Caco-2 (cell line): ENCODE results near the gene CPVL. TPM values are rescaled to one million over a fixed set of nuclear protein-coding genes. Genes with fewer than 3 reads are reported as not detected.
A peak's percentile ranks its signal among the peaks of the same experiment; 100 is the strongest.

ENCODE experiments used
- Bru-seq: library from RNA; stranded (reverse); fragments of 400-500 nt; gene quantifications from one replicate; lab custom pipeline; 2021; lab: Mats Ljungman, UMichigan
- BruChase-seq, 2 experiments: library from RNA; stranded (reverse); fragments of 400-500 nt; gene quantifications; one replicate each; lab custom pipeline; 2021; lab: Mats Ljungman, UMichigan
- BruUV-seq: library from RNA; stranded (reverse); fragments of 400-500 nt; replicated peaks from 2 replicates; lab custom pipeline; 2021; lab: Mats Ljungman, UMichigan
- CTCF ChIA-PET: fragments of 300-600 bp; sonication (Branson Sonifier 250); formaldehyde crosslinking; loops from one replicate; lab custom pipeline; 2022; ENCODE audit warnings: antibody characterized with exemption; lab: Charles Lee
- POLR2A ChIA-PET: fragments of 300-600 bp; sonication (Branson Sonifier 250); formaldehyde crosslinking; loops from one replicate; lab custom pipeline; 2022; ENCODE audit warnings: antibody characterized with exemption; lab: Charles Lee
- DNase-seq, 2 experiments: peaks; one replicate each; pipeline versions ENCODE4 v3.0.0 to v3.0.0-alpha.2; 2020 to 2022
- H3K27me3 ChIP-seq: replicated peaks from 2 replicates; pipeline ENCODE4 v1.6.0; 2011; ENCODE audit warnings: low read length; ENCODE audit not compliant: control insufficient read depth, insufficient read depth
- H3K36me3 ChIP-seq: 2 replicates; pipeline ENCODE4 v1.5.1; 2011; ENCODE audit warnings: low read length; ENCODE audit not compliant: control insufficient read depth, insufficient read depth
- H3K4me1 ChIP-seq: fragments of 250-450 bp; sonication (Bioruptor Pico); 2 replicates; pipeline ENCODE4 v1.5.1; 2020; ENCODE audit warnings: mild to moderate bottlenecking
- H3K4me3 ChIP-seq: 2 replicates; pipeline ENCODE4 v1.5.1; 2011; ENCODE audit warnings: low read depth, mild to moderate bottlenecking, control low read depth, low read length
- H3K9me3 ChIP-seq: fragments of 250-450 bp; sonication (Bioruptor Pico); 2 replicates; pipeline ENCODE4 v1.5.1; 2020; ENCODE audit warnings: mild to moderate bottlenecking, moderate library complexity
- H3K27ac Mint-ChIP-seq: one replicate; pipeline ENCODE4 v1.8.0; 2022; ENCODE audit warnings: mixed read lengths; ENCODE audit not compliant: unreplicated experiment
- H3K27me3 Mint-ChIP-seq: one replicate; pipeline ENCODE4 v1.8.0; 2022; ENCODE audit warnings: mixed read lengths; ENCODE audit not compliant: insufficient read depth, unreplicated experiment
- H3K36me3 Mint-ChIP-seq: one replicate; pipeline ENCODE4 v1.8.0; 2022; ENCODE audit warnings: mild to moderate bottlenecking, mixed read lengths; ENCODE audit not compliant: insufficient read depth, unreplicated experiment
- H3K4me1 Mint-ChIP-seq: one replicate; pipeline ENCODE4 v1.8.0; 2022; ENCODE audit warnings: low read depth, mixed read lengths; ENCODE audit not compliant: unreplicated experiment
- H3K4me3 Mint-ChIP-seq: one replicate; pipeline ENCODE4 v1.8.0; 2022; ENCODE audit warnings: mild to moderate bottlenecking, moderate library complexity, mixed read lengths; ENCODE audit not compliant: unreplicated experiment
- H3K9me3 Mint-ChIP-seq: one replicate; pipeline ENCODE4 v1.8.0; 2022; ENCODE audit warnings: mixed read lengths; ENCODE audit not compliant: unreplicated experiment
- CTCF ChIP-seq, 2 experiments: fragments of 200-600 bp in 1 of 2; IDR thresholded peaks; 1 replicate in 1 of 2; 2 replicates in 1 of 2; pipeline versions ENCODE4 v1.5.1 to v1.8.0; 2011 to 2022; ENCODE audit warnings: antibody characterized with exemption in 1 of 2, control low read depth in 1 of 2, inconsistent platforms in 1 of 2, low read depth in 1 of 2, low read length in 1 of 2, mild to moderate bottlenecking in 1 of 2, moderate library complexity in 1 of 2; ENCODE audit not compliant: insufficient read depth in 1 of 2, severe bottlenecking in 1 of 2, unreplicated experiment in 1 of 2
- intact Hi-C: fragments of 100-400 bp; cut with micrococcal nuclease; formaldehyde crosslinking; loops from one replicate; pipeline ENCODE4 v1.10.0; 2022; ENCODE audit not compliant: unreplicated experiment
- long read RNA-seq: library from polyadenylated mRNA; stranded (forward); transcript quantifications from one replicate; pipeline ENCODE4 v2.0.0, GENCODE V29; 2022
- total RNA-seq: library from RNA; stranded (reverse); gene quantifications from 2 replicates; pipeline ENCODE4 v1.2.3, GENCODE V29; 2022

Gene CPVL
- total RNA-seq (108 and 109 TPM in 2 replicates), Bru-seq, nascent RNA (percentile 62 among the genes with signal in this experiment), BruChase-seq, experiment 1, labeled RNA remaining after a 2-hour chase (percentile 57 among the genes with signal in this experiment), BruChase-seq, experiment 2, labeled RNA remaining after a 6-hour chase (percentile 59 among the genes with signal in this experiment)
- long read RNA-seq, transcript CPVL-202 (13 exons, 1,739 nt) = minor isoform, 21 of 454 reads
- long read RNA-seq, transcript CPVL-201 (13 exons, 2,091 nt) = major isoform, 263 of 454 reads
- long read RNA-seq, partial matches to known transcripts = 59 of 454 reads
- long read RNA-seq, other reads (novel, unspliced or antisense) = 107 of 454 reads

- peak; percentile 88 to 92 for DNase-seq
- Mint-ChIP-seq H3K4me3 (peak within 1 kb of the TSS; percentile 98), H3K36me3 (peaks cover 11% of the 10 kb centered on the region), H3K4me1 (peaks cover 20% of the 10 kb centered on the region), H3K27me3 (no peaks in the 10 kb centered on the region), H3K9me3 (no peaks in the 10 kb centered on the region), H3K27ac (peak within 1 kb of the TSS; percentile 91)
- BruUV-seq = TSS peak; percentile 58
- TF ChIP-seq CTCF (IDR thresholded peaks at IDR 0.05; ENCODE audit: insufficient read depth in 1 of 2, low read depth in 1 of 2, low read length in 1 of 2, severe bottlenecking in 1 of 2, unreplicated experiment in 1 of 2) = no peak
- no peaks in the 10 kb centered on the region for H3K27me3 ChIP-seq
- ChIA-PET CTCF (interaction anchor here (0.8 to 1.3 kb wide), 5 partner anchors 17 to 224 kb away, joined by 3 to 4 read pairs (median 3); no protein-coding TSS in a partner anchor), POLR2A (interaction anchor here (0.6 to 0.8 kb wide), 2 partner anchors 18 to 46 kb away, joined by 3 to 4 read pairs; no protein-coding TSS in a partner anchor)
- no peaks in the 10 kb centered on the region for H3K9me3 ChIP-seq
- no peaks in the 10 kb centered on the region for H3K36me3 ChIP-seq
- peak within 1 kb of the TSS; percentile 54 for H3K4me3 ChIP-seq
- intact Hi-C loops = loop anchor here (1.0 to 2.0 kb wide), 3 partner anchors 15 to 43 kb away; no protein-coding TSS in a partner anchor
- peaks cover 27% of the 10 kb centered on the region for H3K4me1 ChIP-seq
Observed at GRCh38 chr7:29146057-29146706, at the start of gene CPVL. CPVL (minus strand) TSS chr7:29146537; CDS start chr7:29121061, 25,476 bp downstream.

GRCh38 chr7:29194594-29195427, 48.5 kb upstream of the CPVL start, which contains the start of gene CHN2:
CHN2 (plus strand) TSS chr7:29194775.
- Histone ChIP-seq H3K4me1 (peaks cover 32% of the 10 kb centered on the region), H3K27me3 (no peaks in the 10 kb centered on the region), H3K9me3 (no peaks in the 10 kb centered on the region), H3K36me3 (no peaks in the 10 kb centered on the region), H3K4me3 (peak within 1 kb of the TSS; percentile 91)
- no peak for TF ChIP-seq CTCF (IDR thresholded peaks at IDR 0.05; ENCODE audit: insufficient read depth in 1 of 2, low read depth in 1 of 2, low read length in 1 of 2, severe bottlenecking in 1 of 2, unreplicated experiment in 1 of 2)
- DNase-seq = peak; percentile 74 to 75
- POLR2A ChIA-PET = no interaction called here
- Mint-ChIP-seq H3K27ac (peak within 1 kb of the TSS; percentile 1), H3K36me3 (no peaks in the 10 kb centered on the region), H3K4me1 (peaks cover 25% of the 10 kb centered on the region), H3K27me3 (no peaks in the 10 kb centered on the region), H3K4me3 (peak within 1 kb of the TSS; percentile 72), H3K9me3 (no peaks in the 10 kb centered on the region)
- BruUV-seq = no TSS peak
- CTCF ChIA-PET = interaction anchor here (0.7 to 1.5 kb wide), 3 partner anchors 142 to 214 kb away, joined by 3 to 4 read pairs (median 4); no protein-coding TSS in a partner anchor
- intact Hi-C loops = loop anchor here (1.0 kb wide), 1 partner anchor 111 kb away; no protein-coding TSS in a partner anchor
